HG03196 (cell line): Measurements from ENCODE around the gene PEX1.
"Not testable (repeated sequence)": the region's sequence is repeated elsewhere in the genome, so short reads cannot be mapped to it uniquely, and the experiment has no call there.

ENCODE experiments used
- ATAC-seq: cut with Tn5 transposase; IDR thresholded peaks from one replicate; pipeline ENCODE4 v1.9.1; 2021; ENCODE audit not compliant: unreplicated experiment

The PEX1 gene

DNA sequence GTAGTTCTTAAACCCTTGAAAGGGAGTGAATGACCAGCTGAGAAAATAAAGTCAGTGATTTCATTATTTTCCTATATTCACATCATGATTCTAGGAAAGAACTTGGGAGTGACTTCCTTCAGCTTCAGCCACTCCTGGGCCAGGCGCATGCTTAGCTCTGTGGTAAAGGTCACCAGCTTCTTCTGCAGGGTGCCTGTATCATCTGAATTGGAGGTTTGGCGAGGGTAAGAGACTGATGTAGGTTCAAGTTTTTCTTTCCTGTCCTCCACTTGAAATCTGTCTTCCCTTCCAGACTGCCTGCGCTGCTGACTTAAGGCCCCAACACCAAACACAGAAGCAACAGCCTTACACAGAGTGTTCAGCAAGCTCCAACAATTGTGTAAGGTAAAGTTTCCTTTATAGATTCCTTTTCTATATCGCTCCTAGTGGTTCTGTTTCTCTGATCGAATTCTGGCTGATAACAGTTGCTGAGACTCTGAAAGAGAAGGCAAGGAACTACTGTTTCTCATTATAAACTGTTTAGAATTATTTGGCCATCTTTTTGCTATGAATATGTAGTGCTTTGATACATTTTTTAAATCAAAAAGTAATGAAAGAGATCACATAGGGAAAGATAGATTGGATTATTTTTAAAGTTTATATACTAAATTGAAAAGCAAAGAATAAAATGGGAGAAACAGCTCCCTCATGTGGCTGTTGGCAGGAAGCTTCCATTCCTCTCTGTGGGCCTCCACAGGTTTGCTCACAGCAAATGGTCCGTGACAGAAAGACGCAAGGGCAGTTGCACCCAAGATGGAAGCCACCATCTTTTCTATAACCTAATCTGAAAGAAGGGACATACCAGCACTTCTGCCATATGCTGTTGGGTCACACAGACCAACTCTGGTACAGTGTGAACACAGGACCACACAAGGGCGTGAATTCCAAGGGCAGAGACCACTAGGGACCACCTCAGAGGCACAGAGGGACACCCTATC, 67.0 kb downstream of the PEX1 start:
- no peak for ATAC-seq

- no peak for ATAC-seq
Measured at GRCh38 chr7:92460510-92460909, 67.8 kb downstream of the PEX1 start.

- no peak for ATAC-seq
Measured at GRCh38 chr7:92460109-92460508, 68.2 kb downstream of the PEX1 start.

DNA sequence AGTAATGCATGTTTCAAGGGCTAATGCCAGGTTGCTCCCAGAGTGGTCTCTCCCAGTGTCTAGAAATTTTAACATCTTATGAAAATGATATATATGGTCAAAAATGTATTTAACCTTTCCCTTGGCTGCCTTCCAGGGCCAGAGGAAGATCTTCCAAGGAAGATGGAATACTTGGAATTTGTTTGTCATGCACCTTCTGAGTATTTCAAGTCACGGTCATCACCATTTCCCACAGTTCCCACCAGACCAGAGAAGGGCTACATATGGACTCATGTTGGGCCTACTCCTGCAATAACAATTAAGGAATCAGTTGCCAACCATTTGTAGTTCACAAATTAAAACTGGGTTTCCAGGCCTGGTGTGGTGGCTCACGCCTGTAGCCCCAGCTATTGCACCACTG, 72.1 kb downstream of the PEX1 start:
- ATAC-seq = no peak

- no peak for ATAC-seq
Measured at GRCh38 chr7:92451645-92452044, 76.7 kb downstream of the PEX1 start.

GRCh38 chr7:92448205-92448747, 80.0 kb downstream of the PEX1 start:
- peak; percentile 39 for ATAC-seq

GRCh38 chr7:92447345-92448204, 80.7 kb downstream of the PEX1 start, which contains the start of gene GATAD1:
TSS of gene GATAD1 (plus strand) at chr7:92447482. CDS start at chr7:92447730, 248 bp downstream.
- ATAC-seq = peak; percentile 88

DNA sequence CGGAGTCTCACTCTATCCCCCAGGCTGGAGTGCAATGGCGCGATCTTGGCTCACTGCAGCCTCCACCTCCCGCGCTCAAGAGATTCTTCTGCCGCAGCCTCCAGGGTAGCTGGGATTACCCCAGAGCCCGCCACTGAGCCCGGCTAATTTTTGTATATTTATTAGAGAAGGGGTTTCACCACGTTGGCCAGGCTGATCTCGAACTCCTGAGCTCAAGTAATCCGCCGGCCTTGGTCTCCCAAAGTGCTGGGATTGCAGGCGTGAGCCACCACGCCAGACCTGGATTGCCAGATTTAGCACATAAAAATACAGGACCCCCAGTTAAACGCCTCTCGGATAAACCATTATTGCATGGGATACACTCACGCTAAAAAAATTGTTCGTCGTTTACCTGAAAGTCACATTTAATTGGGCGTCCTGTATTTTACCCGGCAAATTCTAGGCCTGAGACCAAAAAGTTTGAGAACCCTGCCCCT, 81.4 kb downstream of the PEX1 start:
- ATAC-seq = no peak

DNA sequence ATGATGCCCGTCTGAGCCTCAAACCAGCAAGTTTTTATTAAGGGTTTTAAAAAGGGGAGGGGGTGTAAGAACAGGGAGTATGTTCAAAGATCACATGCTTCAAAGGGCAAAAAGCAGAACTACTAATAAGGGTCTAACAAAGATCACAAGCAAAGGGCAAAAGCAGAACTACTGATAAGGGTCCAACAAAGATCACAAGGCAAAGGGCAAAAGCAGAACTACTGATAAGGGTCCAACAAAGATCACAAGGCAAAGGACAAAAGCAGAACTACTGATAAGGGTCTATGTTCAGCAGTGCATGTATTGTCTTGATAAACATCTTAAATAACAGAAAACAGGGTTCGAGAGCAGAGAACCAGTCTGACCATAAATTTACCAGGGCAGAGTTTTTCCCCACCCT, 85.6 kb downstream of the PEX1 start:
- ATAC-seq = not testable (repeated sequence)

DNA sequence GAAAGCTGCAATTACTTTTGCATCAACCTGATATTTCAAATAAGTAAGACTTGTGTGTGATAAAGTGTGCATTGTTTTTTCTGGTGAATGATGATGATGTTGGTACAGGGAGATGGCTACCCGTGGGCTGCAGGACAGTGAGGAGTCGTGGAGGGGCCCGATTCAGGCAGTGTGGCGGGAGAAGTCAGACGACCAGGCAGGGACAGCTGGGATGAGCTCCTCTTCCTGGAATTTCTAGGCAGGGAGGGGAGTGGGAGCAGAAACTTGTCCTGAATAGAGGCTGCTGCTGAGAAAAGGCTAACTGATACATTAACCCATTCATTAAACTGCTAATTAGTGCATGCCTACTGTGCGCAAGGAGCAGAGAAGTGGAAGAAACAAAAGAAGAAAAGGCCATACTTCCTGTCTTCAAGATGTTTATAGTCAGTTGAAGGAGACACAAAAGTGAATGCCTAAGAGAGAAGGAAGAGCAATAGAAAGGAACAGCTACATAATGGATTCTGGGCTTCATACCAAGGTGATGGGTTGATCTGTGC, 90.3 kb downstream of the PEX1 start:
- ATAC-seq = no peak
